Right atrium auricular region (tissue), 2 donors: ENCODE data around the gene SYNRG. TPM values are rescaled to one million over a fixed set of nuclear protein-coding genes. Genes with fewer than 3 reads are reported as not detected.

Source experiments
- DNase-seq: peaks from one replicate; pipeline ENCODE4 v3.0.0-alpha.2; 2019; ENCODE audit warnings: low spot score
- H3K27ac ChIP-seq, 2 donors: fragments of 200-600 bp; sonication (generic); 1 replicate in 1 of 2; 2 replicates in 1 of 2; pipeline ENCODE4 v1.5.1; 2016 to 2019
- H3K27me3 ChIP-seq, 2 donors: fragments of 200-600 bp; sonication (generic); one replicate each; pipeline versions ENCODE4 v1.5.1 to v1.6.0; 2017 to 2019
- H3K36me3 ChIP-seq: fragments of 200-600 bp; sonication (generic); one replicate; pipeline ENCODE4 v1.5.1; 2016
- H3K4me1 ChIP-seq, 2 donors: fragments of 200-600 bp; sonication (generic); one replicate each; pipeline versions ENCODE4 v1.5.1 to v1.6.0; 2017 to 2019
- H3K4me3 ChIP-seq, 2 donors: fragments of 200-600 bp; sonication (generic); 1 replicate in 1 of 2; 2 replicates in 1 of 2; pipeline ENCODE4 v1.5.1; 2017 to 2019; ENCODE audit warnings: mild to moderate bottlenecking in 1 of 2, moderate library complexity in 1 of 2
- H3K9me3 ChIP-seq, 2 donors: fragments of 200-600 bp; sonication (generic); one replicate each; pipeline ENCODE4 v1.5.1; 2019
- total RNA-seq, 2 donors: library from RNA; depleted of rRNA; stranded (reverse); fragments of >200 nt; gene quantifications; one replicate each; pipeline ENCODE4 v1.1.0, GENCODE V29; 2016
- TF ChIP-seq, protein P1 (sequence below), 2 donors: fragments of 200-600 bp; sonication (generic); IDR thresholded peaks; one replicate each; pipeline ENCODE4 v1.5.1; 2019; ENCODE audit warnings: antibody characterized with exemption in 2 of 2

Gene SYNRG, protein sequence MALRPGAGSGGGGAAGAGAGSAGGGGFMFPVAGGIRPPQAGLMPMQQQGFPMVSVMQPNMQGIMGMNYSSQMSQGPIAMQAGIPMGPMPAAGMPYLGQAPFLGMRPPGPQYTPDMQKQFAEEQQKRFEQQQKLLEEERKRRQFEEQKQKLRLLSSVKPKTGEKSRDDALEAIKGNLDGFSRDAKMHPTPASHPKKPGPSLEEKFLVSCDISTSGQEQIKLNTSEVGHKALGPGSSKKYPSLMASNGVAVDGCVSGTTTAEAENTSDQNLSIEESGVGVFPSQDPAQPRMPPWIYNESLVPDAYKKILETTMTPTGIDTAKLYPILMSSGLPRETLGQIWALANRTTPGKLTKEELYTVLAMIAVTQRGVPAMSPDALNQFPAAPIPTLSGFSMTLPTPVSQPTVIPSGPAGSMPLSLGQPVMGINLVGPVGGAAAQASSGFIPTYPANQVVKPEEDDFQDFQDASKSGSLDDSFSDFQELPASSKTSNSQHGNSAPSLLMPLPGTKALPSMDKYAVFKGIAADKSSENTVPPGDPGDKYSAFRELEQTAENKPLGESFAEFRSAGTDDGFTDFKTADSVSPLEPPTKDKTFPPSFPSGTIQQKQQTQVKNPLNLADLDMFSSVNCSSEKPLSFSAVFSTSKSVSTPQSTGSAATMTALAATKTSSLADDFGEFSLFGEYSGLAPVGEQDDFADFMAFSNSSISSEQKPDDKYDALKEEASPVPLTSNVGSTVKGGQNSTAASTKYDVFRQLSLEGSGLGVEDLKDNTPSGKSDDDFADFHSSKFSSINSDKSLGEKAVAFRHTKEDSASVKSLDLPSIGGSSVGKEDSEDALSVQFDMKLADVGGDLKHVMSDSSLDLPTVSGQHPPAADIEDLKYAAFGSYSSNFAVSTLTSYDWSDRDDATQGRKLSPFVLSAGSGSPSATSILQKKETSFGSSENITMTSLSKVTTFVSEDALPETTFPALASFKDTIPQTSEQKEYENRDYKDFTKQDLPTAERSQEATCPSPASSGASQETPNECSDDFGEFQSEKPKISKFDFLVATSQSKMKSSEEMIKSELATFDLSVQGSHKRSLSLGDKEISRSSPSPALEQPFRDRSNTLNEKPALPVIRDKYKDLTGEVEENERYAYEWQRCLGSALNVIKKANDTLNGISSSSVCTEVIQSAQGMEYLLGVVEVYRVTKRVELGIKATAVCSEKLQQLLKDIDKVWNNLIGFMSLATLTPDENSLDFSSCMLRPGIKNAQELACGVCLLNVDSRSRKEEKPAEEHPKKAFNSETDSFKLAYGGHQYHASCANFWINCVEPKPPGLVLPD (N-terminal part only)
- total RNA-seq, result 10 to 100 TPM; 15.0 to 18.4 TPM

DNA sequence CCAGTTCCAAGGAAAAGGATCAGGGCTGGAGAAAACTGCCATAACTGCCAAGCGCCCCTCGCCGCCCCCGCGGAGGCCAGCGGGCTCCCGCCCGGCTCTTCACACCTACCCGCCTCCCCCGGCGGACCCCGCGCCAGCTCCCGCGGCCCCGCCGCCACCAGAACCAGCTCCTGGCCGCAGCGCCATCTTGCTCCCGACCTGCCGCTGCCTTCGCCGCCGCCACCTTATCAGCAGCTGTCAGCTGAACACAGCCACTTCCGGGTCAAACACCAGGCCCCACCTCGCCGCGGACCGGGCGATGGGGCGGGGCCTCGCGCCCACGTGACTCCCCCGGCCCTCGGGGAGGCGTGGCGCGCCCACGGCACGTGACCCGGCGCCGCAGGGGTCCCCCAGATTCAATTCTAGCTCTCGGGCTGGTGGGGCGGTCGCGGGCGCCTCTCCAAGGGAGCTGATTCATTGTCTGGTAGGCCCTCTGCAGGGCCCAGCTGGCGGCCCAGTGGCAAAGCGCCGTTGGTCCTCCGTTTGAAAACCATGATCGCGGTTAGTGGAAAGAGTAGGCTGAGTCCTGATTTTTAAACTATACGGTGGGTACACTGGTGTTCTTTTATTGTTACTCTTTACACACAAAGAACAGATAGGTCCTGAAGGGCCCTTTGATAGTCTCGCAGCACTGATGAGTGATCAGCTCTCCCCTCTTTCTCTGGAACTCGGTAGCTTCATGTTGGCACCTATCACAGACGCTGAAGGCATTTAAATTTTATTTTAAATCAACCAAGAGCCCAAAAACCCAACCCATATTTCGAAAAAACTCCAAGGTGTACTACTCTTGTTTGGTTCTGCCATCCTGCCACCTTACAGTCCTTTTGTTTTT, at the start of gene SYNRG:
SYNRG (minus strand) TSS at position 249 of the 871 bp plus-strand sequence; CDS start at position 186, 63 bp downstream.
- H3K9me3 ChIP-seq, result no peaks in the 10 kb centered on the region
- H3K4me1 ChIP-seq, result peaks cover 0 to 35% of the 10 kb centered on the region in 2 donors

DNA sequence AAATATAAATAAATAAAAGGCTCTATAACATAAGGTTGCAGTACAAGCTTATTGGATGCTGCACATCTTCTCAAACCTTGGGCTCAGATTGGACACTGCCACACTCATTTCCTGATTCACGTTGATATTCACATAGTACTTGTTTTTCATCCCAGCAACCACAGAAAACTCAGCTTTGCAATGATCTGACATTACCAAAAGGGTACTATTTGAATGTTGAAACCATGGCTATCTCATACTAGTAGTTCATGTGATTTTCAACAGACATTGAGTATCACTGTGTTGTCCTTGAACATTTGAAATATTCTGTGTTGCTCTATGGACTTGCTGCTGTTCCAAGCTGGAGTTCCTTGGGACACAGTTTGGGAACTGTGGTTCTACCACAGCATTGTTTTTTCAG, 48.0 kb upstream of the SYNRG start:
- H3K27me3 ChIP-seq, result no peaks in the 10 kb centered on the region
- TF ChIP-seq, protein P1, sequence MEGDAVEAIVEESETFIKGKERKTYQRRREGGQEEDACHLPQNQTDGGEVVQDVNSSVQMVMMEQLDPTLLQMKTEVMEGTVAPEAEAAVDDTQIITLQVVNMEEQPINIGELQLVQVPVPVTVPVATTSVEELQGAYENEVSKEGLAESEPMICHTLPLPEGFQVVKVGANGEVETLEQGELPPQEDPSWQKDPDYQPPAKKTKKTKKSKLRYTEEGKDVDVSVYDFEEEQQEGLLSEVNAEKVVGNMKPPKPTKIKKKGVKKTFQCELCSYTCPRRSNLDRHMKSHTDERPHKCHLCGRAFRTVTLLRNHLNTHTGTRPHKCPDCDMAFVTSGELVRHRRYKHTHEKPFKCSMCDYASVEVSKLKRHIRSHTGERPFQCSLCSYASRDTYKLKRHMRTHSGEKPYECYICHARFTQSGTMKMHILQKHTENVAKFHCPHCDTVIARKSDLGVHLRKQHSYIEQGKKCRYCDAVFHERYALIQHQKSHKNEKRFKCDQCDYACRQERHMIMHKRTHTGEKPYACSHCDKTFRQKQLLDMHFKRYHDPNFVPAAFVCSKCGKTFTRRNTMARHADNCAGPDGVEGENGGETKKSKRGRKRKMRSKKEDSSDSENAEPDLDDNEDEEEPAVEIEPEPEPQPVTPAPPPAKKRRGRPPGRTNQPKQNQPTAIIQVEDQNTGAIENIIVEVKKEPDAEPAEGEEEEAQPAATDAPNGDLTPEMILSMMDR (IDR thresholded peaks at IDR 0.05), result no peak
- H3K4me3 ChIP-seq, result no peak overlapping the region
- H3K36me3 ChIP-seq, result no peaks in the 10 kb centered on the region
- no peak overlapping the region for H3K27ac ChIP-seq
- no peaks in the 10 kb centered on the region for H3K4me1 ChIP-seq
- no peaks in the 10 kb centered on the region for H3K9me3 ChIP-seq
- no peak for DNase-seq

More for the DNA sequence above, at the start of gene SYNRG:
- Histone ChIP-seq H3K27me3 (no peaks in the 10 kb centered on the region), H3K36me3 (peaks cover 9% of the 10 kb centered on the region), H3K4me3 (peak within 1 kb of the TSS; percentile 73 to 100), H3K27ac (peak within 1 kb of the TSS; percentile 83 to 97)
- TF ChIP-seq, protein P1 (IDR thresholded peaks at IDR 0.05), result peak in 1 of 2 donors; percentile 53
- DNase-seq, result peak; percentile 98

DNA sequence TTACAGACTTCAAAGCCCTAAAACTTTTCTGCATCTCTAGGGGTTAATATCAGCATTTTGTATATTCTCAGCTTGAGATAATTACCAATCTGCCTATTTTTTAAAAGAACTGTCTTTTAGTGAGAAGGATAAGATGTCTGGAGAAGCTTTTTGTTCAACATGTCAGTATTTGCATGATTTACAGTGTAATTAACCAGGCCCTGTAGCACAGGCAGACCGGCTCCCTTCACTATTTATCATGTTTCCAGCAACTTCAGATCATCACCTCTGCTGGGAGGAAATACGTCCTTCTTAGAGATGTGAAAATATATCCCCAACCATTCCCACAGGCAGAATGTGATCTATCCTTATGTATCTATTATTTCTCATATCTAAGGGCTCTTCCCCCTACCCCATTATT, 42.6 kb upstream of the SYNRG start:
- DNase-seq, result no peak
- Histone ChIP-seq H3K4me1 (no peaks in the 10 kb centered on the region), H3K36me3 (no peaks in the 10 kb centered on the region), H3K4me3 (no peak overlapping the region), H3K27ac (no peak overlapping the region), H3K27me3 (no peaks in the 10 kb centered on the region), H3K9me3 (no peaks in the 10 kb centered on the region)
- TF ChIP-seq, protein P1 (IDR thresholded peaks at IDR 0.05), result no peak

DNA sequence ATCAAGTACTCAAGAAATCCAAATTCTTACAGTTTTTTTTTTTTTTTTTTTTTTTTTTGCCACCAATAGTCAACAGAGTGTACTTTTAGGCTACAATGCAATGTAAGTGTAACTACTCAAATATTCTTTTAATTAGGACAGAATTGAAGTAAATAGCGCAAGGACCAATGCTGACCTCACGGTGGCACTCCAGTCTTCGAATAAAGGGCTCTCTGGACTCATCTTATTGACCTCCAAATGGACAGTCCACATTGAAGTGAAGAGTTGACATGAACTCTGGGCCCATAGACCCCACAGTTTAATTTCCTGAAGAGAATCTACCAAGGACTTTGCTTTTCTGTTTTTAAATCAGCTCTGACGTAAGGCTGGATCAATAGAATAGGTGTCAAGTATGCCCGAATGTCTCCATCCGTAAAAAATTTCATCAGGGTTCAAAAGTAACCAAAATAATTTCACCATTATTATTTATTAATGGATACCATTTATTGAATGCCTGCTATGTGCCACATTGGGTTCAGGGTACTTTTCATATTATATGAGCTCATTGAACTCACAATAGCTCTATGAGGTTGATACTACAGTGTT, 41.3 kb upstream of the SYNRG start:
- Histone ChIP-seq H3K4me1 (no peaks in the 10 kb centered on the region), H3K36me3 (no peaks in the 10 kb centered on the region), H3K27me3 (no peaks in the 10 kb centered on the region), H3K27ac (no peak overlapping the region), H3K4me3 (no peak overlapping the region), H3K9me3 (no peaks in the 10 kb centered on the region)
- TF ChIP-seq, protein P1 (IDR thresholded peaks at IDR 0.05), result peak in 1 of 2 donors; percentile 62
- DNase-seq, result no peak
